Natural killer cell (primary cell): ENCODE data around the gene PLEKHB2. TPM values are rescaled to one million over a fixed set of nuclear protein-coding genes. Genes with fewer than 3 reads are reported as not detected.

ENCODE experiments used
- ATAC-seq, 3 donors: fragments of 150-1000 bp in 2 of 3; fragments of 200-7000 bp in 1 of 3; cut with Tn5 transposase; 1 replicate in 1 of 3; 2 replicates in 2 of 3; pipeline ENCODE4 v1.10.0; 2021; ENCODE audit warnings: mild to moderate bottlenecking in 2 of 3, moderate library complexity in 2 of 3
- DNase-seq, 2 donors: peaks; one replicate each; pipeline versions ENCODE4 v3.0.0 to v3.0.0-alpha.2; 2013 to 2021; ENCODE audit warnings: mixed read lengths in 1 of 2
- H3K27ac ChIP-seq: one replicate; pipeline ENCODE4 v1.5.1; 2013; ENCODE audit warnings: mild to moderate bottlenecking, low read length
- H3K27me3 ChIP-seq: one replicate; pipeline ENCODE4 v1.6.1; 2013; ENCODE audit warnings: low read length; ENCODE audit not compliant: control insufficient read depth, insufficient read depth
- H3K36me3 ChIP-seq: one replicate; pipeline ENCODE4 v1.6.1; 2013; ENCODE audit warnings: low read length; ENCODE audit not compliant: control insufficient read depth, insufficient read depth
- H3K4me1 ChIP-seq: one replicate; pipeline ENCODE4 v1.6.1; 2013; ENCODE audit warnings: low read length; ENCODE audit not compliant: control insufficient read depth, insufficient read depth
- H3K4me3 ChIP-seq: one replicate; pipeline ENCODE4 v1.5.1; 2013; ENCODE audit warnings: low read length
- H3K9me3 ChIP-seq: one replicate; pipeline ENCODE4 v1.6.1; 2013; ENCODE audit warnings: low read length; ENCODE audit not compliant: control insufficient read depth, insufficient read depth
- H3K27ac Mint-ChIP-seq, 2 donors: one replicate each; pipeline ENCODE4 v1.8.0; 2022; ENCODE audit warnings: mild to moderate bottlenecking in 2 of 2, mixed read lengths in 2 of 2, moderate library complexity in 1 of 2
- H3K27me3 Mint-ChIP-seq, 2 donors: one replicate each; pipeline ENCODE4 v1.8.0; 2022; ENCODE audit warnings: low read depth in 2 of 2, mixed read lengths in 2 of 2
- H3K36me3 Mint-ChIP-seq: one replicate; pipeline ENCODE4 v1.8.0; 2022; ENCODE audit warnings: mixed read lengths
- H3K4me1 Mint-ChIP-seq, 2 donors: one replicate each; pipeline ENCODE4 v1.8.0; 2022; ENCODE audit warnings: mixed read lengths in 2 of 2
- H3K4me3 Mint-ChIP-seq: one replicate; pipeline ENCODE4 v1.8.0; 2022; ENCODE audit warnings: mild to moderate bottlenecking, moderate library complexity, mixed read lengths
- H3K9me3 Mint-ChIP-seq, 2 donors: one replicate each; pipeline ENCODE4 v1.8.0; 2022; ENCODE audit warnings: mixed read lengths in 2 of 2
- WGBS: methylation state at CpG from one replicate; pipeline ENCODE4 v1.1.7; 2013; ENCODE audit warnings: missing lambda C conversion rate; ENCODE audit not compliant: insufficient coverage; 5-methylcytosine and 5-hydroxymethylcytosine counted together
- intact Hi-C: fragments of 100-400 bp; cut with micrococcal nuclease; formaldehyde crosslinking; loops from one replicate; pipeline ENCODE4 v1.14.2; 2022
- total RNA-seq, 4 donors: library from RNA; stranded (reverse); fragments of 120-200 nt in 1 of 4; gene quantifications; one replicate each; pipeline versions ENCODE4 v1.2.3 to v1.2.4, GENCODE V29; 2013 to 2022
- TF ChIP-seq, protein P1 (sequence below): fragments of 200-600 bp; IDR thresholded peaks from one replicate; pipeline ENCODE4 v1.8.0; 2022; ENCODE audit warnings: antibody characterized with exemption

Gene PLEKHB2
- total RNA-seq, 3 donors from 2014 or later (not counting 1 experiment from before 2014, with no cell fraction given), result 75.6 to 78.7 (median 77.4) TPM

GRCh38 chr2:131058214-131058843 is 46.8 kb upstream of the PLEKHB2 start:
- ATAC-seq (no peak), DNase-seq (no peak)
- Histone ChIP-seq H3K36me3 (peaks cover 36% of the 10 kb centered on the region), H3K4me3 (no peak overlapping the region), H3K27ac (no peak overlapping the region), H3K9me3 (no peaks in the 10 kb centered on the region), H3K4me1 (peaks cover 5% of the 10 kb centered on the region), H3K27me3 (no peaks in the 10 kb centered on the region)
- Mint-ChIP-seq H3K27ac (peak overlapping the region in 1 of 2 donors; percentile 34), H3K4me1 (peaks cover 40 to 66% of the 10 kb centered on the region in 2 donors), H3K36me3 (no peaks in the 10 kb centered on the region), H3K27me3 (no peaks in the 10 kb centered on the region), H3K4me3 (no peak overlapping the region), H3K9me3 (no peaks in the 10 kb centered on the region)
- TF ChIP-seq, protein P1, sequence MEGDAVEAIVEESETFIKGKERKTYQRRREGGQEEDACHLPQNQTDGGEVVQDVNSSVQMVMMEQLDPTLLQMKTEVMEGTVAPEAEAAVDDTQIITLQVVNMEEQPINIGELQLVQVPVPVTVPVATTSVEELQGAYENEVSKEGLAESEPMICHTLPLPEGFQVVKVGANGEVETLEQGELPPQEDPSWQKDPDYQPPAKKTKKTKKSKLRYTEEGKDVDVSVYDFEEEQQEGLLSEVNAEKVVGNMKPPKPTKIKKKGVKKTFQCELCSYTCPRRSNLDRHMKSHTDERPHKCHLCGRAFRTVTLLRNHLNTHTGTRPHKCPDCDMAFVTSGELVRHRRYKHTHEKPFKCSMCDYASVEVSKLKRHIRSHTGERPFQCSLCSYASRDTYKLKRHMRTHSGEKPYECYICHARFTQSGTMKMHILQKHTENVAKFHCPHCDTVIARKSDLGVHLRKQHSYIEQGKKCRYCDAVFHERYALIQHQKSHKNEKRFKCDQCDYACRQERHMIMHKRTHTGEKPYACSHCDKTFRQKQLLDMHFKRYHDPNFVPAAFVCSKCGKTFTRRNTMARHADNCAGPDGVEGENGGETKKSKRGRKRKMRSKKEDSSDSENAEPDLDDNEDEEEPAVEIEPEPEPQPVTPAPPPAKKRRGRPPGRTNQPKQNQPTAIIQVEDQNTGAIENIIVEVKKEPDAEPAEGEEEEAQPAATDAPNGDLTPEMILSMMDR, result no peak
- 91% methylated on average over 8 of the region's 8 CpGs for WGBS
- intact Hi-C loops, result no loop called here

DNA sequence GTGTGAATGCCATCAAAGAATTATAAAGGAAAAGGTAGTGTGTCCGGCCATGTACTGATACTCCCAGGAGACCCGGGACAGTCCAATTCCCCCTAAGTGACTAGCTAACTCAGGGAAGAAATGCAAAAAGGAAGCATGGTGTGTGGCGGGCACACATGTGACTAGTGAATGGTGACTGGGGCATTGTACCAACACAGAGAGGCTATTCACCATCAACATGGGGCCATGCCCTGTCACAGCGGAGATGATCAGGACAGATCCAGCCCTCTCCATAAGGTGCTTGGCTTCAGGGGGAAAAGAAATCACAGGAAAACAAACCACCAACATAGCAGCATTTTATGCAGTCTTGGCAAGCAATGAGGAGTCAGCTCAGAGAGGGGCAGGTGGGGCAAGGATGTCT is 46.2 kb upstream of the PLEKHB2 start:
- ATAC-seq (no peak), DNase-seq (no peak)
- Mint-ChIP-seq H3K9me3 (no peaks in the 10 kb centered on the region), H3K27me3 (no peaks in the 10 kb centered on the region), H3K27ac (peak overlapping the region in 1 of 2 donors; percentile 34), H3K4me3 (no peak overlapping the region), H3K4me1 (peaks cover 43 to 70% of the 10 kb centered on the region in 2 donors), H3K36me3 (no peaks in the 10 kb centered on the region)
- Histone ChIP-seq H3K36me3 (peaks cover 31% of the 10 kb centered on the region), H3K9me3 (no peaks in the 10 kb centered on the region), H3K4me3 (no peak overlapping the region), H3K27me3 (no peaks in the 10 kb centered on the region), H3K4me1 (peaks cover 5% of the 10 kb centered on the region), H3K27ac (no peak overlapping the region)
- WGBS, result 98% methylated on average over 4 of the region's 4 CpGs
- intact Hi-C loops, result no loop called here
- TF ChIP-seq, protein P1, result no peak

DNA sequence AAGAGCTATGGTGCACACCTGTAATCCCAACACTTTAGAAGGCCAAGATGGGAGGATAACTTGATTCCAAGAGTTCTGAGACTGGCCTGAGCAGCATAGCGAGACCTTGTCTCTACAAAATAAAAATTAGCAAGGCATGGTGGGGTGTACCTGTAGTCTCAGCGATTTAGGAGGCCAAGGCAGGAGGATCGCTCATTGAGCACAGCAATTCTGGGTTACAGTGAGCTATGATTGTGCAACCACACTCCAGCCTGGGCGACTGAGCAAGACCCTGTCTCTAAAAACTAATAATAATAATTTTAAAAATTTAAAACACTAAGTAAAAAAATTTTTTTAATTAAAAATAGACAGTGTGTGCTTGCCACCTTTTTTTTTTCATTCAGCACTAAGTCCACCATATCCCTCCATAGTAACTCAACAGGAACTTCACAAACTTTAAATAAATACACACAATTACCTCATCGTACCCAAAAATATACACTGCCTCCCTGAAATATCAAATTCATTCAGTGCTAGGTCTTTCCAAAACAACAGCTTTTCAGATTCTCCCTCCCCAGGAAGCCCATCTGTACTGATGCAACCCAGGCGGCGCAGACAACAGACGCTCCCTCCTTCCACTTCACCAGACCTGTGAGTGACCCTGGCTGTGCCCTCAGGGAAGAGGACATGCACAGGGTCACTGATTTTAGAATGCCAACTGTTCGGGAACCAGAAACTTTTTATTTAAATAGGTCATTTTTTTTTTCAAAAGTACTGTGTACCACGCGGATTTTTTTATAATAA is 41.4 kb upstream of the PLEKHB2 start:
- H3K27me3 Mint-ChIP-seq, result no peaks in the 10 kb centered on the region
- 97% methylated on average over 8 of the region's 11 CpGs for WGBS
- Histone ChIP-seq H3K9me3 (no peaks in the 10 kb centered on the region), H3K4me3 (no peak overlapping the region), H3K27ac (no peak overlapping the region), H3K4me1 (peaks cover 5% of the 10 kb centered on the region), H3K36me3 (peaks cover 21% of the 10 kb centered on the region), H3K27me3 (no peaks in the 10 kb centered on the region)
- TF ChIP-seq, protein P1, result no peak
- DNase-seq (no peak), ATAC-seq (no peak)
- intact Hi-C loops, result no loop called here
- peak overlapping the region; percentile 12 to 21 for H3K27ac Mint-ChIP-seq
- no peak overlapping the region for H3K4me3 Mint-ChIP-seq
- peaks cover 50 to 66% of the 10 kb centered on the region in 2 donors for H3K4me1 Mint-ChIP-seq
- no peaks in the 10 kb centered on the region for H3K9me3 Mint-ChIP-seq
- peaks cover 10% of the 10 kb centered on the region for H3K36me3 Mint-ChIP-seq
